SK-N-SH treated with all-trans-retinoic acid at 6 μM for 48 hours (cell line): ENCODE data around the gene TTC27.

ENCODE experiments used
- ARNTL ChIP-seq: fragments of 450-650 bp; formaldehyde crosslinking; IDR thresholded peaks from 2 replicates; pipeline ENCODE4 v1.5.0; 2020; ENCODE audit warnings: low read depth, mild to moderate bottlenecking, moderate library complexity, borderline replicate concordance
- CREB5 ChIP-seq: fragments of 250-450 bp; sonication (Bioruptor Pico); IDR thresholded peaks from 2 replicates; pipeline ENCODE4 v1.5.1; 2020; ENCODE audit warnings: low read depth, mild to moderate bottlenecking, moderate library complexity
- PATZ1 ChIP-seq: fragments of 250-450 bp; sonication (Bioruptor Pico); IDR thresholded peaks from 2 replicates; pipeline ENCODE4 v1.8.0; 2020; ENCODE audit warnings: mild to moderate bottlenecking, moderate library complexity, borderline replicate concordance
- PPARA ChIP-seq: fragments of 250-450 bp; sonication (Bioruptor Pico); IDR thresholded peaks from 2 replicates; pipeline ENCODE4 v1.5.0; 2020; ENCODE audit warnings: mild to moderate bottlenecking, borderline replicate concordance
- RARB ChIP-seq: fragments of 250-450 bp; sonication (Bioruptor Pico); IDR thresholded peaks from 2 replicates; pipeline ENCODE4 v1.8.0; 2021; ENCODE audit warnings: mild to moderate bottlenecking, moderate library complexity
- ZFP3 ChIP-seq: fragments of 250-450 bp; sonication (Bioruptor Pico); IDR thresholded peaks from 2 replicates; pipeline ENCODE4 v1.5.0; 2020; ENCODE audit warnings: mild to moderate bottlenecking, moderate library complexity

GRCh38 chr2:32656069-32656468 lies 28.2 kb downstream of the TTC27 start:
- TF ChIP-seq ARNTL (CRISPR knock-in tag) (no peak), PPARA (CRISPR knock-in tag) (no peak), RARB (CRISPR knock-in tag) (no peak), ZFP3 (CRISPR knock-in tag) (no peak), CREB5 (CRISPR knock-in tag) (no peak), PATZ1 (no peak)
